NCI-H187 treated with DMSO at 0.1 percent for 48 hours (cell line): ENCODE measurements around the gene PPP1R12B.
"Not testable (repeated sequence)": the region's sequence is repeated elsewhere in the genome, so short reads cannot be mapped to it uniquely, and the experiment has no call there.

Experiments used
- DNase-seq: peaks from one replicate; lab custom pipeline; 2025; lab: John Stamatoyannopoulos, UW

Gene PPP1R12B

GRCh38 chr1:202488178-202488649 is 139.7 kb downstream of the PPP1R12B start:
- DNase-seq = not testable (repeated sequence)

- DNase-seq = not testable (repeated sequence)
Measured at GRCh38 chr1:202489101-202489500, 140.6 kb downstream of the PPP1R12B start.

DNA sequence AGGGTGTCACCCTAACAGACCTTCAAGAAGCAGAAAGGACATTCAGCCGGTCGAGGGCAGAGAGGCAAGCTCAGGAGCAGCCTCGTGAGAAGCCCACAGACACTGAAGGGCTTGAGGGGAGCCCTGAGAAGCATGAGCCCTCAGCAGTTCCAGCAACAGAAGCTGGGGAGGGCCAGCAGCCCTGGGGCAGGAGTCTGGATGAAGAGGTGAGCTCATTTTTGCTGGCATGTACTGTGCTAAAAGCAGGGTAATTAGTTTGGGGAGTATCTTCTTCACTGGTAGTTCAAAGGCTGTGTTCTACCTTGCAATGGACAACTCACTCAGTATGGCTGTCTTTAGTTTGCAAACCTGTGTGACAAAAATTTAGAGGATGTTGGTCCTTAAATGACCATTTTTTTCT is 144.6 kb downstream of the PPP1R12B start:
- DNase-seq = not testable (repeated sequence)

DNA sequence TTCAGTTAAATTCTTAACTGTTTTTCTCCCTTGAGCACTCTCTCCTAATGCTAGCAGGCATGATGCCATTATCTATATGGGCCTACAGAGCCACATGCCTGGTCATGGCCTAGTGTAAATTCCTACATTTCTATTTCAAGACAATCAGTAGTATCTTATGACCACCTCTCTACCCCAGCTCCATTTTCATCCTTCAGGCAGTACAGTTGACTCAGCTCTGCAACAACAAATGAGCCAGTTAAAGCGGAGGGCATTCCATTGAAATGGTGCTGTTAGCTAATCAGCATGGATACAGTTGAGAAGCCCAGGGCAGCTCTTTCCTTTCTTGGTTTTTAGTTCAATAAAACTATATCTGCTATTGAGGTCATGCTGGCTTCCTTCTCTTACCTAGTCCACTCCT is 150.0 kb downstream of the PPP1R12B start:
- no peak for DNase-seq

DNA sequence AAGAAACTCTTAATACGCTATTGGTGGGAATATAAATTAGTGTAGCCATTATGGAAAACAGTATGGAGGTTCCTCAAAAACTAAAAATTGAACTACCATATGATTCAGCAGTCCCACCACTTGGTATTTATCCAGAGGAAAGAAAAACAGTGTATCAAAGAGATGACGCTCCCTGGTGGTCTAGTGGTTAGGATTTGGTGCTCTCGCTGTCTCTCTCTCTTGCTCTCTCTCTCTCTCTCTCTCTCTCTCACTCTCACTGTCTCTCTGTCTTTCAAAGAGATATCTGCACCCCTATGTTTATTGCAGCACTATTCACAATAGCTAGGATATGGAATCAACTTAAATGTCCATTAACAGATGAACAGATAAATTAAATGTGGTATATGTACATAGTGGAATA is 151.5 kb downstream of the PPP1R12B start:
- not testable (repeated sequence) for DNase-seq

DNA sequence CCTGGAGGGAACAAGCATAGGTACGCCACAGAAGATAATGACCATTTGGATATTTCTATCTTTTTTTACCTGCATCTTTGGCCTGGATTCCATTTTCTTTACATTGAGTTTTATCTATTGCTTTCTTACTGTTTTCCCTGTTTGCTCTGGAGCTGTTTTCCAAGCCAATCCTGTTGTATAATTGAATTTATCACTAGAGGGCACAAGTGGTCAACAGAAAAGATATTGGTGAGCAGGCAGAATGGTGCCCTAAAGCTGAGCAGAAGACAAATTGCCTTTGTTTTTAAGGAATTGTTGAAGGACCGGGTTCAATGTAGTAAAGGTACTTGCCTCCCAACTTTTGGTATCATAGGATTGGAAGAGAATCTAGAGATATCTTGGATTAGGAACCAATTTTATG is 152.8 kb downstream of the PPP1R12B start:
- no peak for DNase-seq

GRCh38 chr1:202505356-202505755 is 156.9 kb downstream of the PPP1R12B start:
- no peak for DNase-seq

- not testable (repeated sequence) for DNase-seq
Measured at GRCh38 chr1:202505880-202506575, 157.5 kb downstream of the PPP1R12B start.

- DNase-seq = not testable (repeated sequence)
Measured at GRCh38 chr1:202508863-202509262, 160.4 kb downstream of the PPP1R12B start.

DNA sequence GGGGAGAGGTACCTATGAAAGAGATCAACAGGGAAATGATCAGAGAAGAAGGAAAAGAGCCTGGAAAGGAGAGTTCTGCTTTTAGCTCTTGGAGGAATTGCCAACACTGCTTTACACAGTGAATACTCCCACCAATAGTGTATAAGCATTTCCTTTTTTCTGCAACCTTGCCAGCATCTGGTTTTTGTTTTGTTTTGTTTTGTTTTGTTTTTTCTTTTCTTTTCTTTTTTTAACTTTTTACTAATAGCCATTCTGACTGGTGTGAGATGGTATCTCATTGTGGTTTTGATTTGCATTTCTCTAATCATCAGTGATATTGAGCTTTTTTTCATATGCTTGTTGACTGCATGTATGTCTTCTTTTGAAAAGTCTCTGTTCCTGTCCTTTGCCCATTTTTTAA is 165.4 kb downstream of the PPP1R12B start:
- not testable (repeated sequence) for DNase-seq

DNA sequence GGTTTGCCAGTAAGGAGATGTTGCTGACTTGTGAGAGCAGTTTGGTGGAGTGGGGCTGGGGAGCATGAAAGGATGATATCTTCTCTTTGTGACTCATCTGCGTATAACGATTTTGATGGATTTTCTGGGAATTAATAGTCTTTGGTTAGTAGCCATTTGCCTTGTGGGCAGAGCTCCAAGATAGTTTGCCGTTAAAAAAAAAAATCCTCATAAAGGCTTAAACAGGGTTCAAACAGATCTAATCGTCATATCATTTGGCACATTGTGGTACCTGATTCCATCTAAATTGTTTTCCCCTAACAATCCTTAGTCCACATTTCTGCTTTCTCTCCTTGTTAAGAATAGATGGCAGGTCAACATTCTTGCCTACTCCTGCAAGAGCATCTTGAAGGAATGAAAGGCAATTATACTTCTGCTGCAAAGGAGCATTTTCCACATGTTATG is 168.0 kb downstream of the PPP1R12B start:
- DNase-seq = no peak

- DNase-seq = not testable (repeated sequence)
Measured at GRCh38 chr1:202517146-202517545, 168.6 kb downstream of the PPP1R12B start.

DNA sequence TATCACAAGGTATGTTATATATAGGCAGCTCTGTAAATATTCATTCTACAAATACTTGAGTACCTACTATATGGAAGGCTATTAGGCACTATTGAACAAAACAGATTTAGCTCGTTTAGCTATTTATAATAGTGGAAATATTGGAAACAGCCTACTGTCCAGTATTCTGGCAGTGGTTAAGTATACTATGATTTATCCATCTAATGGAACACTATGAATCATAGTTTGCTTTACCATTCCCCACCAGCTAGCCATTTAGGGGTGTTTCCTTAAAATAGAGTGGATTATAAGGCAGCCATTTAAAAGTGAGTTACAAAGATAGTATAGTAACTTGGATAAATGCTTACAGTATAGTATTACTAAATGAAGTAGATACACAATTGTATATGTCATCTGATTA is 169.7 kb downstream of the PPP1R12B start:
- DNase-seq = not testable (repeated sequence)

DNA sequence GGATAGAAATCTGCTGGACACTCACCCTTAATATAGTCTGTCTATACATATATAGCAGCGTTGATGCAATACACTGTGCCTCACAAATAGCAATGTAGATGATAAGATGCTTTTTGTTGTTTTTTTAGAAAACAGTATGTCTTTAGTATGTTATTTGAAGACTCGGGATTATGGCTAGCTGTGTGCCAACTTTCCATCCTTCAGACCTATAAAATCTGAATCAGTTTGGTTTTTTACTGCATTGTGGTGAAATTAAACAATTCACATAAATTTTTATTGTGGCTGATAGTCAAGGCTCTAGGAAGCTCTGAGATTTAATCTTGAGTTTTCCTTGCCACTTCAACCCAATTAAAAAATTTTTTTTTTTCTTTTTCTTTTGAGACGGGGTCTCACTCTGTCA is 170.4 kb downstream of the PPP1R12B start:
- DNase-seq = not testable (repeated sequence)

DNA sequence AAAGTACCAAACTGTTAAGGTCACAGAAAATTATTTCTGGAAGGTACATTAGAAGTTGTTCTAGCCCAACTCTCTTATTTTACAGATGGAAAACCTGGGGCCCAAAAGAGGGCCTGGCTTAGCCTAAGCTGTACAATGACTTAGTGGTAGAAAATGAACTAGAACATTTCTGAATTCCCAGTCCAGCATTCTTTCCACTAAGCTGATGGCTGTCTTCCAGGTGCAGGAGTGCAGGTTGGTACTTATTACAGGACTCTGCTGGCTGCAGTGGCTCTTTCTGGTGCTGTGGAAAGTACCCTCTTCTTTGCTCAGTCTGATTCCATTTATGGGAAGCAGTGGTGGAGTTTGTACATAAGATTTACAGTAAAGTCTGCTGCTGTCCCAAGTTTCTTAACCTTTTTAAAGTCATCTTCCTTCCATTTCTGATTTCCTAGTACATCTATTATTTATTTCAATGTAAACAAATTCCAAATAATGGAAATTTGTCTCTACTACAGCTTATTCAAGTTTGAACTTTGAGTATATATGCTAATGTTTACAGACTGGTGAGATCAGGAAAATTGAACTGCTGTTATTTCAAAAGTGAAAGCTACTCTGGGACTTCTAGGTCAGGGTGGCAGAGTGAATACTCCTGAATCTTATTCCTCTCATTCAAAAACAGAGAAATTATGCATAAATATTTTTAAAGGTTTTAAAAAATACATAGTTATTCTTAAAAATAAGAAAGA is 171.8 kb downstream of the PPP1R12B start:
- not testable (repeated sequence) for DNase-seq

GRCh38 chr1:202520857-202521216 is 172.3 kb downstream of the PPP1R12B start:
- not testable (repeated sequence) for DNase-seq

DNA sequence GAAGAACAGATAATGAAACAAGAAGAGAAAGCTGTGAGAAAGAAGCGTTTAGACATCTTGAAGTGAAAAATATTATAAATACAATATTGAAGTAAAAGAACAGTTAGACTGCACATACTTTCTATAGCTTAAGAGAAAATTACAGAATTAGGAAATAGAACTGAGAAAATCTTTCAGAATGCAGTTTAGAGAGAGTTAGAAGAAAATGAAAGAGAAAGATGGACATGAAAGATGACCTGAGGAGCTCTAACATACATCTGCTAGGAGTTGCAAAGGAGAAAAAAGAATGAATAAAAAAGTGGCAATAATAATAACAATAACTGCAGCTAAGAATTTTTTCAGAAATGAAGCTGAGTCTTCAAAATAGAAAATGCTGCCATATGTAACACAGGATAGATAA is 173.0 kb downstream of the PPP1R12B start:
- DNase-seq = not testable (repeated sequence)

DNA sequence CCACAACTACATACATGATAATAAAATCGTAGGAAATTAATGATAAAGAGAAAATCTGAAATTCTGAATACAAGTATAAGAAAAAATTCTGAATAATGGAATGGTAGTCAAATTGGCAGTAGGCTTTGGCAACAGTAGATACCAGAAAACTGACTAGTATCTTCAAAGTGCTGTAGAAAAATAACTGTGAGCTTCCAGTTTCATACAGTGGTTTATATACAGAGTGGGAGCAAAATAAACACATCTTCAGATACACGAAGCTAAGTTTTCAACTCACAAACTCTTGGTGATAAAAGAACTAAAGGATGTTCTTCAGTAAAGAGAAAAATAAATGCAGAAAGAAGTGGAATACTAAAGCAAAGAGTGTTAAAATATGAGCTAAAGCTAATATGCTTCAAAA is 173.4 kb downstream of the PPP1R12B start:
- no peak for DNase-seq

DNA sequence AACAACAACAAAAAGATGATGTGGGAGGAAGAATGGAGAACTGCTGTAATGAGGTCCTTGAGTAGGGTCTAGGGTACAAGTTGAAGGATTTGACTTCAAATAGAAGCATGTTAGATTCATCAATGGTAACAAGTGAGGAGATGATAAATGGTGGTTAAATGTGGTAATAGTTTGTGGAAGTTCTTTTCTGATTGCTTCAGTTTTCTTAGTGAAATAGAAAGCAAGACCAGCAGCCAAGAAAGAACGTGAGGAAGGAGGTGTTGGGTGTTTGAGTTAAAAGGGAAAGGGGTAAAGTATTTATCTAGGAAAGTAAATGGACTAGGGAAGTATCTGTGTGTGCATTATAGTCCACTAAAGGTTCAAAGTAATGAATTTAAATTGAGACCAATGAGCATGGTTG is 177.6 kb downstream of the PPP1R12B start:
- not testable (repeated sequence) for DNase-seq

DNA sequence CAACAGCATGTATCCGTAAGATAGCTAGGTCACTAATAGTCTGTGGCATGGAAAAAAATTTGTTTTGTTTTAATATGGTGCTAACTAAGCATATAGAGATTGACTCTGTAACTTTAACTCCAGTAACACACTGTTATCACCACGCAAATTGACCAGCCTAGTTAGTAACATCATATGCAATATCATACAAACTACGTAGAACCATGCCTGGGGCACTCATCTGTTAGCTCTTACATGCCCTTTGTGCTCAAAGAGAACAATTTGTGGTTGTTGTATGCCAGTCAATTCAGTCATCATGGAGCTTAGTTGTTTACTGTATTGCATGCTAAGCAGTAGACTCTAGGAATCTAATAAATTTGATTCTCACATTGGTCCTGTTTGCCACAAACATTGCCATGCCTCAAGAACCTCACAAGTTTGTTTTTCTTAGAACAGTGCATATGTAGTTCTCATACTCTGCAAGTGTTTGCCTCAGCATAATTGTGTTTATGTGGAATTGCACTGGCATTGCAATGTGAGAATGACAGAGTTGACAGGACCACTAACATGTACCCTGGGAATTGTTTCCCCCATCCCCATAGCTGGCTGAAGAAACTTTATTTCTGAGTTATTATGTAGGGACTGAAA is 179.7 kb downstream of the PPP1R12B start:
- not testable (repeated sequence) for DNase-seq

DNA sequence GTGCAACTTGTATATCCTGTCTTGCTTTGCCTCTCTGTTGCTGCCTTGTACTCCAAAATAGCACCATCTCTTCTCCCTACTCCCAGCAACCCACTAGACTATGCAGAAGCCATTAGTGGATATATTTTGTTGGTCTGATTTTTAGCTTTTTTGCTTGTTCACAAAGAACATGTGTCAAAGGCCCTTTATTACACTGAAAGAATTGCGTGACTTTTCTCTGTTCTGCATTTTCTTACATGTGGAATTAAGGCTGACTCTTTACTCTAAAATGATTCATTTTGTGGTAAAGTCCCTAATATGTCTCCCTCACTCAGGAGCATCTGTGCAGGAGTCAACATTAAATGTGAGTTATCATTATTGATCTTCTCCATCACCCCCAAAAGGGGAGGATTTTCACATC is 182.2 kb downstream of the PPP1R12B start:
- DNase-seq = not testable (repeated sequence)

DNA sequence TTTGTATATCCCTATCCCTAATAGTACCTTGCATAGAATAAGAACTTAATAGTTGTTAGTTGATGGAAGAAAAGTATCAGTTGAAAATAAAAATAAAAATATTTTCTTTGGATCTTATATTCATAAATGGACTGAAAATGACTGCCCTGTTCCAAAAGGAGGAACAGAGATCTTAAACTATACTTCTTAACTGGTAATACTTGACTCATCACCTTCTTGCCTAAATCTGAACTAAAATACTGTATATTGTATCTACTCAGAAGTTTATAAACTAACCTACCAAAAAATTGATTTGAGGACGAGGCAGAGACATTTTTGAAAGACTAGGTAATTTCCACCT is 182.9 kb downstream of the PPP1R12B start:
- no peak for DNase-seq
